HepG2 (cell line): ENCODE measurements around the gene NME4. TPM values are rescaled to one million over a fixed set of nuclear protein-coding genes. Genes with fewer than 3 reads are reported as not detected.

Source experiments
- MED1 ChIP-seq: sonication (generic); formaldehyde crosslinking; IDR thresholded peaks from 2 replicates; pipeline ENCODE4 v1.4.0; 2020; ENCODE audit warnings: missing genetic modification reagents
- PHB2 ChIP-seq: fragments of 450-650 bp; IDR thresholded peaks from 2 replicates; pipeline ENCODE4 v1.6.1; 2018; ENCODE audit not compliant: partially characterized antibody
- PLSCR1 ChIP-seq: sonication (generic); formaldehyde crosslinking; IDR thresholded peaks from 2 replicates; pipeline ENCODE4 v1.5.0; 2020; ENCODE audit warnings: missing genetic modification reagents, mild to moderate bottlenecking, borderline replicate concordance
- RXRB ChIP-seq: IDR thresholded peaks from 2 replicates; pipeline ENCODE4 v1.6.1; 2016; ENCODE audit warnings: borderline replicate concordance, missing genetic modification reagents, missing compliant biosample characterization
- TAF1 ChIP-seq: sonication (generic); formaldehyde crosslinking; IDR thresholded peaks from 2 replicates; pipeline ENCODE4 v1.4.0; 2020; ENCODE audit warnings: missing genetic modification reagents
- ZNF687 ChIP-seq: sonication (generic); formaldehyde crosslinking; IDR thresholded peaks from 2 replicates; pipeline ENCODE4 v1.5.1; 2020; ENCODE audit warnings: mild to moderate bottlenecking, missing genetic modification reagents, moderate library complexity
- polyA plus RNA-seq, 8 experiments: library from polyadenylated mRNA; depleted of rRNA in 3 of 8; stranded (reverse) in 7 of 8; unstranded in 1 of 8; fragments of >200 nt; fragmentation: Illumina TruSeq in 4 of 8; extraction: Trizol in 4 of 8; gene quantifications; 2 replicates each; pipeline versions ENCODE4 v1.2.1 to v1.2.3, GENCODE V29; 2011 to 2016; ENCODE audit warnings: low read depth in 4 of 8, missing spikeins in 1 of 8, mixed read lengths in 1 of 8; ENCODE audit not compliant: insufficient read depth in 1 of 8
- total RNA-seq, 5 experiments: library from RNA; depleted of rRNA; stranded (reverse); fragments of >200 nt; fragmentation: Illumina TruSeq; extraction: Trizol; gene quantifications; 2 replicates each; pipeline ENCODE4 v1.2.3, GENCODE V29; 2016; ENCODE audit warnings: low read depth in 1 of 5

NME4 gene
- total and polyA plus RNA-seq, 2 of the 13 experiments (the other 11 are each of a cell fraction or from before 2014, with no cell fraction given), result 121 to 263 TPM

- peak; percentile 46 for TF ChIP-seq ZNF687
- TF ChIP-seq PHB2, result no peak
- TF ChIP-seq PLSCR1 (CRISPR knock-in tag), result no peak
- no peak for TF ChIP-seq RXRB
- 0 out of 2 replicates have a peak, but pooled peaks have one; percentile 9 for TF ChIP-seq MED1 (CRISPR knock-in tag)
- TF ChIP-seq TAF1 (CRISPR knock-in tag), result peak; percentile 1; the same call in 1 of the 2 replicates
Observed at GRCh38 chr16:353404-354290, 43.4 kb upstream of the NME4 start (continued).
